Measurements from ENCODE around the gene GPR107. TPM values are rescaled to one million over a fixed set of nuclear protein-coding genes. Genes with fewer than 3 reads are reported as not detected.

The GPR107 gene
- polyA plus RNA-seq, 2 of the 4 experiments (the other 2 are of a cell fraction), result 28.1 to 45.1 TPM

GRCh38 chr9:130128251-130128650, 74.5 kb downstream of the GPR107 start:
- H3K4me3 ChIP-seq, result no peak overlapping the region
- no peak for ATAC-seq
- no peaks in the 10 kb centered on the region for H3K4me1 ChIP-seq

GRCh38 chr9:130128733-130129431, 75.2 kb downstream of the GPR107 start:
- no peak for ATAC-seq
- no peak for DNase-seq (ENCODE audit: low read depth in 1 of 2, low spot score in 1 of 2)
- no peaks in the 10 kb centered on the region for H3K4me1 ChIP-seq
- ChIA-PET CTCF (interaction anchor here (1.3 kb wide), 1 partner anchor 22 kb away, joined by 5 read pairs; no protein-coding TSS in a partner anchor), POLR2A (no interaction called here)
- no peaks in the 10 kb centered on the region for H3K9me3 ChIP-seq
- no peak for FAIRE-seq
- 89% methylated on average over 14 of the region's 14 CpGs for WGBS (ENCODE audit: missing lambda C conversion rate)
- H3K4me3 ChIP-seq, result no peak overlapping the region
- no peak overlapping the region for H3K27ac ChIP-seq
- no peak overlapping the region for H3K4me2 ChIP-seq
- TF ChIP-seq FOSL2 (IDR thresholded peaks at IDR 0.05) (no peak), FOSL2 (CRISPR knock-in tag; IDR thresholded peaks at IDR 0.05) (no peak), ZNF302 (CRISPR knock-in tag; IDR thresholded peaks at IDR 0.05) (no peak), BCL3 (IDR thresholded peaks at IDR 0.05) (no peak), EHMT2 (IDR thresholded peaks at IDR 0.05; ENCODE audit: low read depth) (no peak), SREBF2 (IDR thresholded peaks at IDR 0.05) (no peak), FOSB (CRISPR knock-in tag; IDR thresholded peaks at IDR 0.05) (no peak)

More at GRCh38 chr9:130128251-130128650, 74.5 kb downstream of the GPR107 start:
- no peak overlapping the region for H3K27ac ChIP-seq
- ChIA-PET POLR2A (no interaction called here), CTCF (interaction anchor here (1.3 kb wide), 1 partner anchor 21 kb away, joined by 5 read pairs; no protein-coding TSS in a partner anchor)
- TF ChIP-seq PBX3 (IDR thresholded peaks at IDR 0.05) (no peak), MAZ (IDR thresholded peaks at IDR 0.05; ENCODE audit: borderline replicate concordance, low read depth, low read length) (no peak)
- DNase-seq (ENCODE audit: low read depth in 1 of 2, low spot score in 1 of 2) (no peak), FAIRE-seq (no peak)
- no peak overlapping the region for H3K4me2 ChIP-seq
- WGBS (ENCODE audit: missing lambda C conversion rate), result 95% methylated on average over 6 of the region's 6 CpGs
- H3K9me3 ChIP-seq, result no peaks in the 10 kb centered on the region

- TF ChIP-seq NR3C1 (IDR thresholded peaks at IDR 0.05), result no peak
- TF ChIP-seq RAD21 (conservative IDR thresholded peaks at IDR 0.05 in 1 of 2, IDR thresholded peaks at IDR 0.05 in 1 of 2), result no peak
- TF ChIP-seq ZC3H11A (IDR thresholded peaks at IDR 0.05), result no peak
- TF ChIP-seq CHD2 (IDR thresholded peaks at IDR 0.05; ENCODE audit: low read length, partially characterized antibody), result no peak
- TF ChIP-seq POLR2A (IDR thresholded peaks at IDR 0.05; ENCODE audit: low read length), result no peak
- no peak for TF ChIP-seq RFX5 (IDR thresholded peaks at IDR 0.05)
- no peak for TF ChIP-seq BHLHE40 (IDR thresholded peaks at IDR 0.05; ENCODE audit: low read depth, low read length)
- TF ChIP-seq TFCP2L1 (CRISPR knock-in tag; IDR thresholded peaks at IDR 0.05), result no peak
- TF ChIP-seq FOSL2 (IDR thresholded peaks at IDR 0.05), result no peak
- TF ChIP-seq FOSL2 (CRISPR knock-in tag; IDR thresholded peaks at IDR 0.05), result no peak
- no peak for TF ChIP-seq ZFP36 (IDR thresholded peaks at IDR 0.05; ENCODE audit: borderline replicate concordance, partially characterized antibody)
- ATAC-seq (no peak), DNase-seq (ENCODE audit: low read depth in 1 of 2, low spot score in 1 of 2) (no peak), FAIRE-seq (no peak)
- WGBS (ENCODE audit: missing lambda C conversion rate), result 95% methylated on average over 22 of the region's 22 CpGs
- CTCF ChIA-PET, result interaction anchor here (0.6 to 0.9 kb wide), 2 partner anchors 12 to 22 kb away, joined by 3 read pairs; no protein-coding TSS in a partner anchor
- H3K9me3 ChIP-seq, result no peaks in the 10 kb centered on the region
- no peak overlapping the region for H3K4me3 ChIP-seq
- H3K4me2 ChIP-seq, result no peak overlapping the region
- POLR2A ChIA-PET, result no interaction called here
- no peak overlapping the region for H3K27ac ChIP-seq
- no peaks in the 10 kb centered on the region for H3K4me1 ChIP-seq
These were observed 75.8 kb downstream of the GPR107 start for GRCh38 chr9:130129432-130130061.

GRCh38 chr9:130132746-130133145, 79.0 kb downstream of the GPR107 start:
- ATAC-seq, result no peak
- Histone ChIP-seq H3K27ac (no peak overlapping the region), H3K9me3 (no peaks in the 10 kb centered on the region), H3K4me1 (peaks cover 3% of the 10 kb centered on the region), H3K4me2 (no peak overlapping the region), H3K4me3 (no peak overlapping the region)
- ChIA-PET POLR2A (no interaction called here), CTCF (no interaction called here)
- no peak for FAIRE-seq
- DNase-seq (ENCODE audit: low read depth in 1 of 2, low spot score in 1 of 2), result no peak
- 97% methylated on average over 7 of the region's 7 CpGs for WGBS (ENCODE audit: missing lambda C conversion rate)
- TF ChIP-seq SMC3 (IDR thresholded peaks at IDR 0.05) (no peak), ZNF302 (CRISPR knock-in tag; IDR thresholded peaks at IDR 0.05) (no peak), RFX5 (IDR thresholded peaks at IDR 0.05) (no peak), CTCF (IDR thresholded peaks at IDR 0.05) (no peak), CBX8 (IDR thresholded peaks at IDR 0.05) (no peak), HOXB5 (CRISPR knock-in tag; IDR thresholded peaks at IDR 0.05) (no peak), RAD21 (conservative IDR thresholded peaks at IDR 0.05 in 1 of 2, IDR thresholded peaks at IDR 0.05 in 1 of 2) (no peak), HMGXB4 (CRISPR knock-in tag; IDR thresholded peaks at IDR 0.05; ENCODE audit: borderline replicate concordance) (no peak), RCOR1 (IDR thresholded peaks at IDR 0.05; ENCODE audit: low read depth, low read length) (no peak), MAZ (IDR thresholded peaks at IDR 0.05; ENCODE audit: borderline replicate concordance, low read depth, low read length) (no peak), KDM1A (IDR thresholded peaks at IDR 0.05; ENCODE audit: low read depth) (no peak)

Data from A549 (cell line).